Measurements from ENCODE around the gene ULK2. TPM values are rescaled to one million over a fixed set of nuclear protein-coding genes. Genes with fewer than 3 reads are reported as not detected.

The ULK2 gene
- 12.7 to 18.8 TPM (median 16.6 TPM) in 5 replicates for total RNA-seq (2022; extraction: Qiagen RNA extraction)

DNA sequence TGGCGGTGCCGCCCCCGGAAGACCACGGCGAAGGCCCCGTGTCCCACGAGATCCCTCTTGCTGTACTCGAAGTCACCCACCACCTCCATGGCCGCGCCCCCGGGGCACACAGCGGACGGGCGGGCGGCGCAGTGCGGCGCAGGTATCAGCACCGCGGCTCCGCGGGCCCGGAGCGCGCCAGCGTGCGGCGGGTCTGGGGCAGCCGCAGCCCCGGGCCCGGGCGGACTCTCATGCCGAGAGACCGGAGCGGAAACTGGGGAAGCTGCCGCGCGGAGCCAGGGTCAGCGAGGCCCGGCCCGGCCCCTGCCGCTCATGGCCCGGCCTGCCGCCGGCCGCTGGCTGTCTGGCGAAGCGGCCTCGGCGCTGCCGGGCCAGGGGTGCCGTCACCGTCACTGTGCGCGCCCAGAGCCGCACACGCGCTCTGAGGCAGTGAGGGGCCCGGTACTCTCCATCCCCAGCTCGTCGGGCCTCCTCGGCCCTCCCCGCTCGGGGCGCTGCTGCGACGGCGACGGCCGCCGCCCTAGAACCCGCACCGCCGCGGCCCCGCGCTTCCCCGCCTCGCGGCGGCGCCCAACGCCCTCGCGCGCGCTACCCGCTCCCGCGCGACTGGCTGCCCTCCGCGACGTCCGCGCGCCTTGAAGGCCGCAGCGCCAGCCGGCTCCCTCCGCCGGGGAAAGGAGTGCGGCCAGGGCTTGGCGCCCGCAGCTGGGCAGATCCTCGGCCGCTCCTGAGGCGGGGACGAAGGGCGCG is at the start of gene ULK2:
TSS of gene ULK2 (minus strand) at position 608 of the 750 bp plus-strand sequence. CDS start at position 89, 519 bp downstream.

DNA sequence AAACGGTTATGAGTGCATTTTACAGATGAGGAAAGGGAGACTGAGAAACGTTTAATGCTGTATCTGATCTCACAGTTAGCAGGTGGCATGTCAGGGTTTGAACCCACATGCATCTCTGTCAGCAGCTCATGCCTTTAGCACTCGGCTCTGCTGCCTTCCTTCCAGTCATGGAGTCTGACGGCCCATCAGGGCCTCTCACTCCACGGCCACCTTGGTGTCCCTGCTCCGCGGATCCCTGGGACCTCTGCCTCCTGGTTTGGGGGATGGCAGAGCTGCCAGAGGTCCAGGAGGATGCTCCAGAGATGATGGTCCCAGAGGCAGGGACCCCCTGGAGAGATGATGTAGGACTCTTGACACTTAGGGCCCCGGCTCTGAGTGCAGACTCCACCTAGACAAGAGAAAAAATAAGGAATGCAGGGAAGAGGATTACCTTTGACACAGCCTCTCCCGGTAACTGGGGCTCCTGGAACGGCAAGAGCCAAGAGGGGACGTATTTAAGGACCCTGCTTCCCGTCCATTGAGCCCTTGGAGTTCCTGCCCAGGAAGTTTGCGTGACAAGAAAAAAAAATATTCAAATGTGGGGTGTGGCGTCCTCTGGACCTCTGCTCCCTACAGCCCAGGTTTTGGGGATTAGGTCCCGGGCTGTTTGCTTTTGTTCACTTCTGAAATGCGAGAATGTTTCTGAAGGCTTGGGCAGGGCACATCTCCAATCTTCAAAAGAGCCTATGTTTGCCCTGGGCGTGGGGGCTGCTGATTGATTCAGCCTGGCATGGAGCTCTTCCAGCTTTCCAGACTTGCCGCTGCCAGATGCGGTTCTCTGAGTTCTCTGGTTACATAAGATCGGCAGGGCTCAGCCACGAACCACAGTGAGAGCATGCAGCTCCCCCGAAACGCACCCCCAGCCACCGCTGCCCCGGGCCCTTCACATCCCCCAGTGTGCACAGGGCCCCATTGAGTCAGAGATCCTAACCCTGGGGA is 119.6 kb downstream of the ULK2 start, which contains the start of gene ALDH3A1:
TSS of gene ALDH3A1 (minus strand) at position 470 of the 978 bp plus-strand sequence. CDS start 3,169 bp downstream, outside the sequence.

Other genes with a start within 250 kb of the ULK2 start
- gene ALDH3A2, start 219.2 kb downstream of the ULK2 start, total RNA-seq (2022; extraction: Qiagen RNA extraction) = 148 to 171 TPM (median 159 TPM) in 5 replicates
- 0.03 to 0.11 TPM (median 0.07 TPM) in 4 of 5 replicates, not detected in the other for gene SLC47A2, start 151.4 kb downstream of the ULK2 start, total RNA-seq (2022; extraction: Qiagen RNA extraction)
- 780 to 1,158 TPM (median 793 TPM) in 5 replicates for gene ALDH3A1, start 119.6 kb downstream of the ULK2 start, total RNA-seq (2022; extraction: Qiagen RNA extraction)
- 21.0 to 25.0 TPM (median 24.4 TPM) in 5 replicates for gene AKAP10, start 109.9 kb upstream of the ULK2 start, total RNA-seq (2022; extraction: Qiagen RNA extraction)
- 42.5 to 62.8 TPM (median 45.8 TPM) in 5 replicates for gene SPECC1, start 141.4 kb upstream of the ULK2 start, total RNA-seq (2022; extraction: Qiagen RNA extraction)